ENCODE results near the gene RBBP8NL. TPM values are rescaled to one million over a fixed set of nuclear protein-coding genes. Genes with fewer than 3 reads are reported as not detected.

The RBBP8NL gene
- total RNA-seq, 1 experiment from 2014 or later = not detected

- in situ Hi-C loops (cut with HindIII; ENCODE audit: low pct_unique_long_range_greater_than_20kb, low sequenced_read_pairs) = no loop called here
- Histone ChIP-seq H3K4me1 (ENCODE audit: control insufficient read depth, insufficient read depth, low read length) (peaks cover 12% of the 10 kb centered on the region), H3K27me3 (ENCODE audit: control insufficient read depth, insufficient read depth, low read length) (no peaks in the 10 kb centered on the region), H3K4me3 (ENCODE audit: low read depth in 2 of 2, low read length in 2 of 2) (no peak overlapping the region), H3K36me3 (ENCODE audit: control insufficient read depth, insufficient read depth, low read length) (no peaks in the 10 kb centered on the region), H3K27ac (ENCODE audit: low read length) (no peak overlapping the region), H3K9me3 (ENCODE audit: control insufficient read depth, insufficient read depth, low read depth, low read length) (no peaks in the 10 kb centered on the region)
- ChIA-PET CTCF (interaction anchor here (1.0 kb wide), 1 partner anchor 107 kb away, joined by 3 read pairs; no protein-coding TSS in a partner anchor), POLR2A (no interaction called here)
- DNase-seq (ENCODE audit: low read depth, low spot score) (no peak), ATAC-seq (peak; percentile 62)
- intact Hi-C loops (cut with micrococcal nuclease; ENCODE audit: unreplicated experiment) = no loop called here
- BruUV-seq (replicated peaks) = no TSS peak
- TF ChIP-seq TCF7L2 (IDR thresholded peaks at IDR 0.05; ENCODE audit: low read depth, low read length) (no peak), SIN3A (IDR thresholded peaks at IDR 0.05; ENCODE audit: borderline replicate concordance, insufficient read depth, low read depth, low read length) (no peak), POLR2AphosphoS5 (IDR thresholded peaks at IDR 0.05; ENCODE audit: low read depth, low read length) (no peak), REST (IDR thresholded peaks at IDR 0.05; ENCODE audit: insufficient read depth in 1 of 2, low read depth in 2 of 2, low read length in 1 of 2) (no peak), CTCF (IDR thresholded peaks at IDR 0.05) (peak; percentile 80; the same call in 1 of the 2 replicates)
Measured at GRCh38 chr20:62413896-62414481, 13.3 kb downstream of the RBBP8NL start.

- in situ Hi-C loops (cut with HindIII; ENCODE audit: low pct_unique_long_range_greater_than_20kb, low sequenced_read_pairs) (no loop called here), intact Hi-C loops (cut with micrococcal nuclease; ENCODE audit: unreplicated experiment) (no loop called here)
- no TSS peak for BruUV-seq (replicated peaks)
- no peak overlapping the region for H3K27ac ChIP-seq (ENCODE audit: low read length)
- H3K27me3 ChIP-seq (ENCODE audit: control insufficient read depth, insufficient read depth, low read length) = no peaks in the 10 kb centered on the region
- DNase-seq (ENCODE audit: low read depth, low spot score) (no peak), ATAC-seq (no peak)
- ChIA-PET CTCF (no interaction called here), POLR2A (no interaction called here)
- H3K4me3 ChIP-seq (ENCODE audit: low read depth in 2 of 2, low read length in 2 of 2) = no peak overlapping the region
- no peaks in the 10 kb centered on the region for H3K9me3 ChIP-seq (ENCODE audit: control insufficient read depth, insufficient read depth, low read depth, low read length)
- TF ChIP-seq TCF7L2 (IDR thresholded peaks at IDR 0.05; ENCODE audit: low read depth, low read length) = no peak
- no peak for TF ChIP-seq REST (IDR thresholded peaks at IDR 0.05; ENCODE audit: insufficient read depth in 1 of 2, low read depth in 2 of 2, low read length in 1 of 2)
- no peak for TF ChIP-seq CTCF (IDR thresholded peaks at IDR 0.05)
- TF ChIP-seq SIN3A (IDR thresholded peaks at IDR 0.05; ENCODE audit: borderline replicate concordance, insufficient read depth, low read depth, low read length) = no peak
- H3K4me1 ChIP-seq (ENCODE audit: control insufficient read depth, insufficient read depth, low read length) = peaks cover 12% of the 10 kb centered on the region
- H3K36me3 ChIP-seq (ENCODE audit: control insufficient read depth, insufficient read depth, low read length) = no peaks in the 10 kb centered on the region
Measured at GRCh38 chr20:62413025-62413570, 14.2 kb downstream of the RBBP8NL start.
